ENCODE data around the gene SH3GL3. TPM values are rescaled to one million over a fixed set of nuclear protein-coding genes. Genes with fewer than 3 reads are reported as not detected.

Gene SH3GL3
- not detected in 2 replicates for total RNA-seq

GRCh38 chr15:83446904-83447709, at the start of gene SH3GL3:
SH3GL3 (plus strand) TSS chr15:83447341; CDS start chr15:83447534, 193 bp downstream.

GRCh38 chr15:83653639-83654378, 206.7 kb downstream of the SH3GL3 start, which contains the start of gene ADAMTSL3:
ADAMTSL3 (plus strand) TSS chr15:83654123; CDS start chr15:83655762, 1,639 bp downstream.

Other genes starting within 250 kb of the SH3GL3 start
- gene HDGFL3, start 239.5 kb upstream of the SH3GL3 start, total RNA-seq: 126 and 141 TPM in 2 replicates
- gene BNC1, start 162.7 kb upstream of the SH3GL3 start, total RNA-seq: 6.9 and 12.8 TPM in 2 replicates
- gene ADAMTSL3, start 206.8 kb downstream of the SH3GL3 start, total RNA-seq: under 0.01 TPM in 2 replicates

Measured in thoracic aorta endothelial cell (primary cell).